HG02970 (cell line): ENCODE data around the gene ERO1A.

Experiments used
- ATAC-seq: cut with Tn5 transposase; IDR thresholded peaks from one replicate; pipeline ENCODE4 v1.9.1; 2021; ENCODE audit warnings: mild to moderate bottlenecking, moderate library complexity, moderate number of reproducible peaks; ENCODE audit not compliant: unreplicated experiment, low FRiP score

Gene ERO1A

GRCh38 chr14:52610187-52610586 lies 85.2 kb downstream of the ERO1A start:
- ATAC-seq = no peak

GRCh38 chr14:52609445-52610044 lies 85.8 kb downstream of the ERO1A start:
- no peak for ATAC-seq

- ATAC-seq = no peak
Measured at GRCh38 chr14:52607061-52607460, 88.3 kb downstream of the ERO1A start.

- no peak for ATAC-seq
Measured at GRCh38 chr14:52602131-52602530, 93.2 kb downstream of the ERO1A start.

GRCh38 chr14:52599974-52600373 lies 95.4 kb downstream of the ERO1A start:
- no peak for ATAC-seq

- no peak for ATAC-seq
Measured at GRCh38 chr14:52598568-52598967, 96.8 kb downstream of the ERO1A start.

- no peak for ATAC-seq
Measured at GRCh38 chr14:52596861-52597260, 98.5 kb downstream of the ERO1A start.

GRCh38 chr14:52596320-52596719 lies 99.0 kb downstream of the ERO1A start:
- no peak for ATAC-seq

- ATAC-seq = no peak
Measured at GRCh38 chr14:52590318-52590717, 105.0 kb downstream of the ERO1A start.
